HepG2 (cell line): ENCODE results near the gene CCDC157. TPM values are rescaled to one million over a fixed set of nuclear protein-coding genes. Genes with fewer than 3 reads are reported as not detected.

Source experiments
- ARHGAP35 ChIP-seq: sonication (generic); formaldehyde crosslinking; IDR thresholded peaks from 2 replicates; pipeline ENCODE4 v1.9.0; 2022; ENCODE audit warnings: mild to moderate bottlenecking, inconsistent platforms, moderate library complexity, missing genetic modification reagents, borderline replicate concordance
- CREB1 ChIP-seq, 2 experiments: fragments of 450-650 bp in 1 of 2; IDR thresholded peaks; 2 replicates each; pipeline ENCODE4 v1.6.1; 2016 to 2017; ENCODE audit warnings: control low read depth in 1 of 2, mild to moderate bottlenecking in 1 of 2, missing compliant biosample characterization in 1 of 2, missing genetic modification characterization in 1 of 2
- ELF1 ChIP-seq: sonication (generic); formaldehyde crosslinking; IDR thresholded peaks from 2 replicates; pipeline ENCODE4 v1.4.0; 2020; ENCODE audit warnings: missing genetic modification reagents
- ELF4 ChIP-seq: sonication (generic); formaldehyde crosslinking; IDR thresholded peaks from 2 replicates; pipeline ENCODE4 v1.5.0; 2020; ENCODE audit warnings: missing genetic modification reagents, mild to moderate bottlenecking, moderate library complexity, borderline replicate concordance
- GABPB1 ChIP-seq: IDR thresholded peaks from 2 replicates; pipeline ENCODE4 v1.6.1; 2016; ENCODE audit warnings: mild to moderate bottlenecking, missing genetic modification reagents, moderate library complexity, missing compliant biosample characterization
- HOXA5 ChIP-seq: sonication (generic); formaldehyde crosslinking; IDR thresholded peaks from 2 replicates; pipeline ENCODE4 v1.4.0; 2020; ENCODE audit warnings: missing genetic modification reagents
- KDM1A ChIP-seq: IDR thresholded peaks from 2 replicates; pipeline ENCODE4 v1.6.1; 2016; ENCODE audit warnings: missing compliant biosample characterization
- LCORL ChIP-seq, 2 experiments: fragments of 450-650 bp in 1 of 2; sonication (generic) in 1 of 2; formaldehyde crosslinking in 1 of 2; IDR thresholded peaks; 2 replicates each; pipeline versions ENCODE4 v1.5.0 to v1.6.1; 2017 to 2020; ENCODE audit warnings: antibody characterized with exemption in 1 of 2, missing genetic modification reagents in 1 of 2
- MED13 ChIP-seq: sonication (generic); formaldehyde crosslinking; IDR thresholded peaks from 2 replicates; pipeline ENCODE4 v1.5.0; 2020; ENCODE audit warnings: missing genetic modification reagents
- MNT ChIP-seq: fragments of 450-650 bp; IDR thresholded peaks from 2 replicates; pipeline ENCODE4 v1.6.1; 2016
- NPAS2 ChIP-seq: sonication (generic); formaldehyde crosslinking; IDR thresholded peaks from 2 replicates; pipeline ENCODE4 v1.8.0; 2022; ENCODE audit warnings: mild to moderate bottlenecking, missing genetic modification reagents, borderline replicate concordance
- PAF1 ChIP-seq: IDR thresholded peaks from 2 replicates; pipeline ENCODE4 v1.6.1; 2016; ENCODE audit warnings: missing genetic modification reagents, missing compliant biosample characterization
- POLR2AphosphoS5 ChIP-seq: IDR thresholded peaks from 2 replicates; pipeline ENCODE4 v1.6.1; 2012; ENCODE audit warnings: low read depth, low read length
- SALL2 ChIP-seq: sonication (generic); formaldehyde crosslinking; IDR thresholded peaks from 2 replicates; pipeline ENCODE4 v1.8.1; 2023; ENCODE audit warnings: mild to moderate bottlenecking, missing genetic modification reagents, inconsistent platforms
- SOX6 ChIP-seq, 2 experiments: fragments of 450-650 bp in 1 of 2; sonication (generic) in 1 of 2; formaldehyde crosslinking in 1 of 2; IDR thresholded peaks; 2 replicates each; pipeline versions ENCODE4 v1.4.0 to v1.6.1; 2017 to 2020; ENCODE audit warnings: antibody characterized with exemption in 1 of 2, mild to moderate bottlenecking in 1 of 2, missing genetic modification reagents in 1 of 2
- SPEN ChIP-seq: sonication (generic); formaldehyde crosslinking; IDR thresholded peaks from 2 replicates; pipeline ENCODE4 v1.5.1; 2020; ENCODE audit warnings: low read depth, mild to moderate bottlenecking, missing genetic modification reagents
- TBX2 ChIP-seq: sonication (generic); formaldehyde crosslinking; IDR thresholded peaks from 2 replicates; pipeline ENCODE4 v1.5.0; 2020; ENCODE audit warnings: missing genetic modification reagents, mild to moderate bottlenecking, borderline replicate concordance
- ZMYM3 ChIP-seq: sonication (generic); formaldehyde crosslinking; IDR thresholded peaks from 2 replicates; pipeline ENCODE4 v1.5.1; 2020; ENCODE audit warnings: mild to moderate bottlenecking, missing genetic modification reagents
- ZNF18 ChIP-seq: sonication (generic); formaldehyde crosslinking; IDR thresholded peaks from 2 replicates; pipeline ENCODE4 v1.8.0; 2022; ENCODE audit warnings: mild to moderate bottlenecking, missing genetic modification reagents; ENCODE audit not compliant: insufficient replicate concordance
- ZNF33B ChIP-seq: sonication (generic); formaldehyde crosslinking; IDR thresholded peaks from 2 replicates; pipeline ENCODE4 v1.5.1; 2020; ENCODE audit warnings: mild to moderate bottlenecking, missing genetic modification reagents
- ZNF34 ChIP-seq: sonication (generic); formaldehyde crosslinking; IDR thresholded peaks from 2 replicates; pipeline ENCODE4 v1.4.0; 2020; ENCODE audit warnings: mild to moderate bottlenecking, missing genetic modification reagents, borderline replicate concordance
- ZNF570 ChIP-seq: sonication (generic); formaldehyde crosslinking; IDR thresholded peaks from 2 replicates; pipeline ENCODE4 v1.4.0; 2020; ENCODE audit warnings: mild to moderate bottlenecking, missing genetic modification reagents, borderline replicate concordance
- ZNF572 ChIP-seq: sonication (generic); formaldehyde crosslinking; IDR thresholded peaks from 2 replicates; pipeline ENCODE4 v1.5.1; 2020; ENCODE audit warnings: mild to moderate bottlenecking, missing genetic modification reagents
- ZNF616 ChIP-seq: sonication (generic); formaldehyde crosslinking; IDR thresholded peaks from 2 replicates; pipeline ENCODE4 v1.5.0; 2020; ENCODE audit warnings: low read depth, mild to moderate bottlenecking, missing genetic modification reagents
- ZNF660 ChIP-seq: sonication (generic); formaldehyde crosslinking; IDR thresholded peaks from 2 replicates; pipeline ENCODE4 v1.5.1; 2020; ENCODE audit warnings: mild to moderate bottlenecking, low read depth, missing genetic modification reagents, borderline replicate concordance
- ZNF800 ChIP-seq: sonication (generic); formaldehyde crosslinking; IDR thresholded peaks from 2 replicates; pipeline ENCODE4 v1.4.0; 2020; ENCODE audit warnings: missing genetic modification reagents
- polyA plus RNA-seq, 8 experiments: library from polyadenylated mRNA; depleted of rRNA in 3 of 8; stranded (reverse) in 7 of 8; unstranded in 1 of 8; fragments of >200 nt; fragmentation: Illumina TruSeq in 4 of 8; extraction: Trizol in 4 of 8; gene quantifications; 2 replicates each; pipeline versions ENCODE4 v1.2.1 to v1.2.3, GENCODE V29; 2011 to 2016; ENCODE audit warnings: low read depth in 4 of 8, missing spikeins in 1 of 8, mixed read lengths in 1 of 8; ENCODE audit not compliant: insufficient read depth in 1 of 8
- total RNA-seq, 5 experiments: library from RNA; depleted of rRNA; stranded (reverse); fragments of >200 nt; fragmentation: Illumina TruSeq; extraction: Trizol; gene quantifications; 2 replicates each; pipeline ENCODE4 v1.2.3, GENCODE V29; 2016; ENCODE audit warnings: low read depth in 1 of 5

Gene CCDC157
- total and polyA plus RNA-seq, 2 of the 13 experiments (the other 11 are each of a cell fraction or from before 2014, with no cell fraction given), result 1.4 to 1.6 TPM

- TF ChIP-seq ZNF33B (CRISPR knock-in tag) (no peak), PAF1 (CRISPR knock-in tag) (no peak), LCORL (IDR thresholded peaks at IDR 0.05) (no peak), LCORL (CRISPR knock-in tag; IDR thresholded peaks at IDR 0.05) (peak; percentile 81), ZNF18 (peak; percentile 94), MNT (peak; percentile 72), ZNF570 (CRISPR knock-in tag) (no peak), ZMYM3 (CRISPR knock-in tag) (peak; percentile 86), ZNF616 (CRISPR knock-in tag) (no peak), GABPB1 (CRISPR knock-in tag) (peak; percentile 84), ELF1 (CRISPR knock-in tag) (peak; percentile 40), SOX6 (IDR thresholded peaks at IDR 0.05) (no peak), SOX6 (CRISPR knock-in tag; IDR thresholded peaks at IDR 0.05) (peak; percentile 53; the same call in 1 of the 2 replicates), ARHGAP35 (CRISPR knock-in tag) (no peak), ZNF34 (CRISPR knock-in tag) (no peak), NPAS2 (no peak), ZNF660 (CRISPR knock-in tag) (no peak), CREB1 (IDR thresholded peaks at IDR 0.05) (peak; percentile 91), CREB1 (CRISPR knock-in tag; IDR thresholded peaks at IDR 0.05) (peak; percentile 92), ZNF572 (no peak), MED13 (CRISPR knock-in tag) (no peak; the same call in 1 of the 2 replicates), ELF4 (no peak; the same call in 1 of the 2 replicates), KDM1A (peak; percentile 15; the same call in 1 of the 2 replicates), SPEN (peak; percentile 90), SALL2 (no peak), ZNF800 (CRISPR knock-in tag) (0 out of 2 replicates have a peak, but pooled peaks have one; percentile 31), TBX2 (CRISPR knock-in tag) (peak; percentile 72; the same call in 1 of the 2 replicates), POLR2AphosphoS5 (peak; percentile 13; the same call in 1 of the 2 replicates), HOXA5 (peak; percentile 52; the same call in 1 of the 2 replicates)
These were observed 67.2 kb downstream of the CCDC157 start (continued) for GRCh38 chr22:30423959-30424533.
